ENCODE data around the gene GNB1L. TPM values are rescaled to one million over a fixed set of nuclear protein-coding genes. Genes with fewer than 3 reads are reported as not detected.

GNB1L gene
- total and polyA plus RNA-seq, 10 of the 15 experiments (the other 5 are each of a cell fraction or from before 2014, with no cell fraction given), result 0.21 to 19.4 (median 6.8) TPM

DNA sequence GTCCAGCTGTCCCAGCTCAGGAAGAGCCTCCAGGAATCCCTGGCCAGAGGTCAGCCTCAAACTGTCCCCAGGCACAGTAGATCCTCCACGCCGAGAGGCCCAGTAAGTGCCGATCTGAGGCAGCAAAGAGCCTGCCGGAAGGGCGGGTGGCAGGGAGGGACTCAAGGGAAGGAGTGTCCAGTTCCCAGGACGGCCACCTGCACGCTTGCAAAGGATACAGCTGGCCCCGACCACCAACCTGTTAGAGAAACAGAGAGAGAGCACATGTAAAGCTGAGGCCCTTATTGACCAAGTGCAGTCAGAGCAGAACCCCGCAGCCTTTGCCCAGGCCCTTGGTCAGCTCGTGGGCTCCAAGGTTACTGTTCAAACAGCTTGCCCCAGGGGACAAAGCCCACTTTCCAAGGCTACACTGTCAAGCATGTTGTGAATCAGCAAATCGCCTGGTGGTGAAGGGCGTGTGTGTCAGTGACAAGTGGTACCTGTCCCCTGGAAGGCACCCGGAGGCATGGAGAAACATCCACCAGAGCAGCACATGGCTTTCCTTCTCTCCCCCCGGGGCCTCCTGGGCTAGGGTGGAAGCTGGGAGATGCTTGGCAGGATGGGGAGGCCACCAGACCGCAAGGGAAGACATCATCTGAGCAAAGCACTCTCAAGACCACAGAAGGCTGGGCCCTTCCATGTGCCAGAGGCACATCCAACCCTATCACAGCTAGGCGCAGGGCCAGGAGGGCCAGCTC lies 44.3 kb upstream of the GNB1L start:
- RAD21 ChIA-PET (ENCODE audit: unreplicated experiment), result no interaction called here
- Histone ChIP-seq H3K4me1 (ENCODE audit: control insufficient read depth, insufficient read depth, low read length) (no peaks in the 10 kb centered on the region), H3K4me2 (ENCODE audit: control insufficient read depth, insufficient read depth) (no peak overlapping the region), H2AFZ (ENCODE audit: control insufficient read depth, low read depth, low read length) (no peak overlapping the region), H3K27ac (ENCODE audit: control insufficient read depth, insufficient read depth) (no peak overlapping the region), H3K9ac (ENCODE audit: control insufficient read depth, insufficient read depth, low read length) (no peak overlapping the region), H3K9me3 (replicated peaks; ENCODE audit: control insufficient read depth, insufficient read depth, low read length) (no peaks in the 10 kb centered on the region), H3K79me2 (ENCODE audit: control insufficient read depth, insufficient read depth, low read length) (no peaks in the 10 kb centered on the region), H3K4me3 (no peak overlapping the region), H4K20me1 (ENCODE audit: control insufficient read depth, insufficient read depth) (no peaks in the 10 kb centered on the region), H3K27me3 (replicated peaks in 1 of 2; ENCODE audit: control insufficient read depth in 2 of 2, insufficient read depth in 2 of 2, low read length in 1 of 2) (no peaks in the 10 kb centered on the region), H3K36me3 (ENCODE audit: control insufficient read depth in 2 of 2, insufficient read depth in 2 of 2, low read length in 1 of 2) (no peaks in the 10 kb centered on the region; a peak in 1 of 4 replicates)
- WGBS (ENCODE audit: insufficient coverage, insufficient replicate concordance, low lambda C conversion rate, missing lambda C conversion rate), result 64% methylated on average over 16 of the region's 16 CpGs
- FAIRE-seq, result no peak
- in situ Hi-C loops (cut with MboI) (no loop called here), intact Hi-C loops (cut with micrococcal nuclease; ENCODE audit: unreplicated experiment) (no loop called here)
- no peak for DNase-seq (ENCODE audit: low read depth, low spot score)
- TF ChIP-seq EED (IDR thresholded peaks at IDR 0.05; ENCODE audit: low read depth) (no peak), NFYB (IDR thresholded peaks at IDR 0.05; ENCODE audit: insufficient read depth, low read depth, low read length) (no peak), CREB1 (IDR thresholded peaks at IDR 0.05; ENCODE audit: low read depth) (no peak), NR2F1 (conservative IDR thresholded peaks at IDR 0.05) (no peak), MEF2B (IDR thresholded peaks at IDR 0.05; ENCODE audit: partially characterized antibody, poor library complexity, severe bottlenecking) (no peak)
- TF ChIP-seq, protein P1, sequence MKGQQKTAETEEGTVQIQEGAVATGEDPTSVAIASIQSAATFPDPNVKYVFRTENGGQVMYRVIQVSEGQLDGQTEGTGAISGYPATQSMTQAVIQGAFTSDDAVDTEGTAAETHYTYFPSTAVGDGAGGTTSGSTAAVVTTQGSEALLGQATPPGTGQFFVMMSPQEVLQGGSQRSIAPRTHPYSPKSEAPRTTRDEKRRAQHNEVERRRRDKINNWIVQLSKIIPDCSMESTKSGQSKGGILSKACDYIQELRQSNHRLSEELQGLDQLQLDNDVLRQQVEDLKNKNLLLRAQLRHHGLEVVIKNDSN (IDR thresholded peaks at IDR 0.05; ENCODE audit: borderline replicate concordance, extremely low read length, insufficient read depth, low read depth, low read length), result no peak
- no TSS peak for BruUV-seq (replicated peaks)
- POLR2A ChIA-PET, result no interaction called here
- CTCF ChIA-PET, result interaction anchor here (0.8 kb wide), 1 partner anchor 168 kb away, joined by 3 read pairs; no protein-coding TSS in a partner anchor
- SMC1A ChIA-PET (ENCODE audit: uncharacterized antibody, unreplicated experiment), result no interaction called here
- no peak for ATAC-seq

DNA sequence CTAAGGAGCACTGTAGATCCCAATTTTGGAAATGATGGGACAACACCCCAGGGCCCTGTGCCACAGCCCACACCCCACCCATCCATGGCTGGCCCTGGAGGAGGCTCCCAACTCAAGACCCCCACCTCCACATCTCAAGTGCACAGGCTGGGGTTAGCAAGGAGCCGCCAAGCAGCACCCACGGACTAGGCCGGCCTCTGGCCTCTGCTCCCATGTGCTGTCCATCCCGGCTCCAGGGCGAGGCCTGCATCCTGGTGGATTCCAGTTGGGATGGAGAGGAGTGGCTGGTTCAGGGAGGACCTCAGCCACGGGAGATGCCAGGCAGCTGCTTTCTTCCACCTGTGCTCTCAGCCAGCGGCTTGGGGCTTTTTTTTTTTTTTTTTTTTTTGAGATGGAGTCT lies 43.5 kb upstream of the GNB1L start:
- Histone ChIP-seq H3K79me2 (ENCODE audit: control insufficient read depth, insufficient read depth, low read length) (no peaks in the 10 kb centered on the region), H2AFZ (ENCODE audit: control insufficient read depth, low read depth, low read length) (no peak overlapping the region), H3K9ac (ENCODE audit: control insufficient read depth, insufficient read depth, low read length) (no peak overlapping the region), H3K36me3 (ENCODE audit: control insufficient read depth in 2 of 2, insufficient read depth in 2 of 2, low read length in 1 of 2) (no peaks in the 10 kb centered on the region; a peak in 1 of 4 replicates), H3K27me3 (replicated peaks in 1 of 2; ENCODE audit: control insufficient read depth in 2 of 2, insufficient read depth in 2 of 2, low read length in 1 of 2) (no peaks in the 10 kb centered on the region), H3K9me3 (replicated peaks; ENCODE audit: control insufficient read depth, insufficient read depth, low read length) (no peaks in the 10 kb centered on the region), H3K4me1 (ENCODE audit: control insufficient read depth, insufficient read depth, low read length) (no peaks in the 10 kb centered on the region), H3K4me3 (no peak overlapping the region), H3K4me2 (ENCODE audit: control insufficient read depth, insufficient read depth) (no peak overlapping the region), H3K27ac (ENCODE audit: control insufficient read depth, insufficient read depth) (no peak overlapping the region), H4K20me1 (ENCODE audit: control insufficient read depth, insufficient read depth) (no peaks in the 10 kb centered on the region)
- WGBS (ENCODE audit: insufficient coverage, insufficient replicate concordance, low lambda C conversion rate, missing lambda C conversion rate), result 77% methylated on average over 6 of the region's 7 CpGs
- ATAC-seq, result no peak
- ChIA-PET POLR2A (no interaction called here), CTCF (no interaction called here), SMC1A (ENCODE audit: uncharacterized antibody, unreplicated experiment) (no interaction called here), RAD21 (ENCODE audit: unreplicated experiment) (no interaction called here)
- intact Hi-C loops (cut with micrococcal nuclease; ENCODE audit: unreplicated experiment) (no loop called here), in situ Hi-C loops (cut with MboI) (no loop called here)
- FAIRE-seq, result no peak
- DNase-seq (ENCODE audit: low read depth, low spot score), result no peak
- no TSS peak for BruUV-seq (replicated peaks)
- TF ChIP-seq, protein P2, sequence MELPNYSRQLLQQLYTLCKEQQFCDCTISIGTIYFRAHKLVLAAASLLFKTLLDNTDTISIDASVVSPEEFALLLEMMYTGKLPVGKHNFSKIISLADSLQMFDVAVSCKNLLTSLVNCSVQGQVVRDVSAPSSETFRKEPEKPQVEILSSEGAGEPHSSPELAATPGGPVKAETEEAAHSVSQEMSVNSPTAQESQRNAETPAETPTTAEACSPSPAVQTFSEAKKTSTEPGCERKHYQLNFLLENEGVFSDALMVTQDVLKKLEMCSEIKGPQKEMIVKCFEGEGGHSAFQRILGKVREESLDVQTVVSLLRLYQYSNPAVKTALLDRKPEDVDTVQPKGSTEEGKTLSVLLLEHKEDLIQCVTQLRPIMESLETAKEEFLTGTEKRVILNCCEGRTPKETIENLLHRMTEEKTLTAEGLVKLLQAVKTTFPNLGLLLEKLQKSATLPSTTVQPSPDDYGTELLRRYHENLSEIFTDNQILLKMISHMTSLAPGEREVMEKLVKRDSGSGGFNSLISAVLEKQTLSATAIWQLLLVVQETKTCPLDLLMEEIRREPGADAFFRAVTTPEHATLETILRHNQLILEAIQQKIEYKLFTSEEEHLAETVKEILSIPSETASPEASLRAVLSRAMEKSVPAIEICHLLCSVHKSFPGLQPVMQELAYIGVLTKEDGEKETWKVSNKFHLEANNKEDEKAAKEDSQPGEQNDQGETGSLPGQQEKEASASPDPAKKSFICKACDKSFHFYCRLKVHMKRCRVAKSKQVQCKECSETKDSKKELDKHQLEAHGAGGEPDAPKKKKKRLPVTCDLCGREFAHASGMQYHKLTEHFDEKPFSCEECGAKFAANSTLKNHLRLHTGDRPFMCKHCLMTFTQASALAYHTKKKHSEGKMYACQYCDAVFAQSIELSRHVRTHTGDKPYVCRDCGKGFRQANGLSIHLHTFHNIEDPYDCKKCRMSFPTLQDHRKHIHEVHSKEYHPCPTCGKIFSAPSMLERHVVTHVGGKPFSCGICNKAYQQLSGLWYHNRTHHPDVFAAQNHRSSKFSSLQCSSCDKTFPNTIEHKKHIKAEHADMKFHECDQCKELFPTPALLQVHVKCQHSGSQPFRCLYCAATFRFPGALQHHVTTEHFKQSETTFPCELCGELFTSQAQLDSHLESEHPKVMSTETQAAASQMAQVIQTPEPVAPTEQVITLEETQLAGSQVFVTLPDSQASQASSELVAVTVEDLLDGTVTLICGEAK (IDR thresholded peaks at IDR 0.05; ENCODE audit: borderline replicate concordance), result no peak
- no peak for TF ChIP-seq MEF2A (IDR thresholded peaks at IDR 0.05; ENCODE audit: insufficient read depth, low read depth, low read length)

Measured in GM12878 (cell line).